CD4-positive, alpha-beta memory T cell (primary cell): ENCODE data around the gene CDK14. TPM values are rescaled to one million over a fixed set of nuclear protein-coding genes. Genes with fewer than 3 reads are reported as not detected.

ENCODE experiments used
- CTCF ChIA-PET: fragments of 350-600 bp; sonication (Branson Sonifier 250); formaldehyde crosslinking; loops from one replicate; lab custom pipeline; 2021; ENCODE audit warnings: inconsistent platforms; ENCODE audit not compliant: partially characterized antibody; lab: Charles Lee
- POLR2A ChIA-PET: fragments of 350-600 bp; sonication (Branson Sonifier 250); formaldehyde crosslinking; loops from one replicate; lab custom pipeline; 2021; ENCODE audit not compliant: partially characterized antibody; lab: Charles Lee
- DNase-seq, 5 donors: peaks; one replicate each; pipeline versions ENCODE4 v3.0.0 to v3.0.0-alpha.2; 2020 to 2022; ENCODE audit warnings: mixed read lengths in 1 of 5
- H3K27ac ChIP-seq: one replicate; pipeline ENCODE4 v1.7.0; 2013; ENCODE audit warnings: low read depth, low read length
- H3K27me3 ChIP-seq: 2 replicates; pipeline ENCODE4 v1.7.0; 2013; ENCODE audit warnings: mild to moderate bottlenecking, low read length, moderate library complexity; ENCODE audit not compliant: insufficient read depth
- H3K36me3 ChIP-seq: 2 replicates; pipeline ENCODE4 v1.7.0; 2013; ENCODE audit warnings: mild to moderate bottlenecking, low read length, moderate library complexity; ENCODE audit not compliant: insufficient read depth
- H3K4me1 ChIP-seq: 2 replicates; pipeline ENCODE4 v1.7.0; 2013; ENCODE audit warnings: mild to moderate bottlenecking, low read length, moderate library complexity; ENCODE audit not compliant: insufficient read depth
- H3K4me3 ChIP-seq, 2 donors: one replicate each; pipeline ENCODE4 v1.7.0; 2013; ENCODE audit warnings: low read length in 2 of 2, mild to moderate bottlenecking in 1 of 2
- H3K9me3 ChIP-seq, 2 donors: one replicate each; pipeline ENCODE4 v1.7.0; 2013; ENCODE audit warnings: low read length in 2 of 2, control low read depth in 1 of 2; ENCODE audit not compliant: control insufficient read depth in 1 of 2
- H3K27ac Mint-ChIP-seq, 7 donors: one replicate each; pipeline ENCODE4 v1.8.0; 2020 to 2021; ENCODE audit warnings: mixed read lengths in 7 of 7, mild to moderate bottlenecking in 6 of 7, inconsistent platforms in 3 of 7, moderate library complexity in 3 of 7
- H3K27me3 Mint-ChIP-seq, 2 donors: one replicate each; pipeline ENCODE4 v1.8.0; 2020 to 2021; ENCODE audit warnings: mixed read lengths in 2 of 2
- H3K36me3 Mint-ChIP-seq, 2 donors: one replicate each; pipeline ENCODE4 v1.8.0; 2020 to 2021; ENCODE audit warnings: mixed read lengths in 2 of 2, inconsistent platforms in 1 of 2, mild to moderate bottlenecking in 1 of 2
- H3K4me1 Mint-ChIP-seq, 4 donors: one replicate each; pipeline ENCODE4 v1.8.0; 2020 to 2021; ENCODE audit warnings: mixed read lengths in 4 of 4, mild to moderate bottlenecking in 1 of 4
- H3K4me3 Mint-ChIP-seq, 8 donors: one replicate each; pipeline ENCODE4 v1.8.0; 2020 to 2021; ENCODE audit warnings: mixed read lengths in 8 of 8, mild to moderate bottlenecking in 7 of 8, moderate library complexity in 6 of 8, inconsistent platforms in 3 of 8
- H3K9me3 Mint-ChIP-seq, 8 donors: one replicate each; pipeline ENCODE4 v1.8.0; 2020 to 2021; ENCODE audit warnings: mixed read lengths in 8 of 8, mild to moderate bottlenecking in 5 of 8, inconsistent platforms in 3 of 8, moderate library complexity in 1 of 8
- intact Hi-C: fragments of 100-400 bp; cut with micrococcal nuclease; formaldehyde crosslinking; loops from one replicate; pipeline ENCODE4 v1.15.1; 2023
- polyA plus RNA-seq, 2 donors: library from polyadenylated mRNA; unstranded; fragments of 300-500 nt; fragmentation: Illumina TruSeq; gene quantifications; one replicate each; pipeline ENCODE4 v1.2.3, GENCODE V29; 2021
- total RNA-seq, 2 experiments: library from RNA; stranded (reverse); gene quantifications; one replicate each; pipeline ENCODE4 v1.2.3, GENCODE V29; 2021

The CDK14 gene
- total and polyA plus RNA-seq, 4 experiments from 2014 or later = 0.47 to 0.81 (median 0.70) TPM; not detected in 1

- H3K9me3 ChIP-seq = no peaks in the 10 kb centered on the region
- Mint-ChIP-seq H3K9me3 (peaks cover 0 to 5% (median 2%) of the 10 kb centered on the region in 8 donors), H3K4me1 (no peaks in the 10 kb centered on the region), H3K4me3 (no peak overlapping the region), H3K27me3 (no peaks in the 10 kb centered on the region), H3K36me3 (no peaks in the 10 kb centered on the region), H3K27ac (no peak overlapping the region)
- CTCF ChIA-PET = no interaction called here
- no peaks in the 10 kb centered on the region for H3K4me1 ChIP-seq
- H3K27ac ChIP-seq = no peak overlapping the region
- DNase-seq = no peak
- intact Hi-C loops = no loop called here
- H3K27me3 ChIP-seq = no peaks in the 10 kb centered on the region
- H3K36me3 ChIP-seq = no peaks in the 10 kb centered on the region
- no peak overlapping the region for H3K4me3 ChIP-seq
- POLR2A ChIA-PET = no interaction called here
These were observed 398.5 kb downstream of the CDK14 start for GRCh38 chr7:90994601-90995000.

DNA sequence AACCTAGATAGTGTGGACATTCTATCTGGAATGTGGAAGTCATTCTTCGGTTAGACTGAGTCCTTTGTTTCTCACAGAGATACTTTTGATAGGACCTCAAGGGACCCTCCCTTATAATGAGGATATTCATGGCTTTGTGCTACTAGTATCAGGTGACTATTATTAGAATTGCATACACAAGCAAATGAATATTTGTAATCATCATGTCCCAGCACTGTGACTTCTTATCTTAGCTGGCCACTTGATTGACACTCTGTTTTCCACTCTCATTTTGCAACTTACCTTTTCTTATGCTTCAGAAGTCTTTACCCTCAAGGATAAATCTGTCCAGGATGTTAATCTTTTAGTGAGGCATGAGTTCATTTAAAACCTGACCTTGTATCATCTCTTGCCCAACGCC lies 399.9 kb downstream of the CDK14 start:
- Histone ChIP-seq H3K27ac (no peak overlapping the region), H3K4me1 (no peaks in the 10 kb centered on the region), H3K36me3 (no peaks in the 10 kb centered on the region), H3K4me3 (no peak overlapping the region), H3K9me3 (no peaks in the 10 kb centered on the region), H3K27me3 (no peaks in the 10 kb centered on the region)
- Mint-ChIP-seq H3K9me3 (peaks cover 0 to 5% (median 1%) of the 10 kb centered on the region in 8 donors), H3K4me3 (no peak overlapping the region), H3K27ac (no peak overlapping the region), H3K36me3 (no peaks in the 10 kb centered on the region), H3K27me3 (no peaks in the 10 kb centered on the region), H3K4me1 (no peaks in the 10 kb centered on the region)
- ChIA-PET CTCF (no interaction called here), POLR2A (no interaction called here)
- no peak for DNase-seq
- intact Hi-C loops = no loop called here

DNA sequence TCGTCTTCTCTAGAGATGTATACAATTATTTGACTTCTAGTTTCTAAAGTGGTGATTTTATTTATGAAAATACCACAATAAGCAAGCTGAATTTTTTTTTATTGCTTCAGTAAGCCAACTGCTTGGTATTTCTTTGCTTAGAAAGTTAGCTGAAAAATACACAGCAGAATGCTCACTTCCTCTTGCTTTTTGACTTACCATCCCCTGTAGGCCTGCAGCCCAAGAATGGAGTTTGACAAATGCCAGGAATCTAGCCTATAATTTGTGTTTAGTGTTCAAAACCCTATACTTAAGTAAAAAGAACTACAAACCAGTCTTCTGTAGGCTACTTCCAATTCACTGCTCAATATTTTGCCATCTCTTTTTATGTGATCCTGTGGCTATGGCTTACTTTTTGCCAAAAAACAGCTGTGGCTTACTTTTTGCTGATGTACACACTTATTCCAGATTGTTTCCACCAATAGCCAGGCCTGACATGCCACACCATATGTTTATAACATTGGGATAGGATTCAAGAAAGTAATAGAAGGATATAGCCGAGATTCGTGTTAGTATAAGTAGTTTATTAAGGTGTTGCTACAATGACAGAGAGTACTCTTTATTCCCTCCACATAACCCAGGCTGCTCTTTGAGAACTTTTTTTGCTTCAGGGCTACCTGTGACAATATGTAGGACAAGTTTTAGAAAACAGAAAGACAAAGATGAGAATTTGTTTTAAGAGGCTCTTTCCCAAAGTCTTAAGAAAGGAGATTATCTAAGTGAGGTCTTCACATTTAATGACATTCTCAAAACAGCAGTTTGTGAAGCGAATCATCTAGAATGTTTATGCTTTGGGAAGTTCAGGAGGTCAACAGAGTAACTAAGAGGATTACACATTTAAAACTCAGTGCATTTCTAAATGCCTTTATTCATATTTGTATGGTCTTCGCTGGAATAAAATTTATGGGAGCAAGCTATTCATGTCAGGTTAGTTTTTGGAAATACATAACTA lies 404.2 kb downstream of the CDK14 start:
- H3K27me3 Mint-ChIP-seq = no peaks in the 10 kb centered on the region
- H3K4me3 Mint-ChIP-seq = no peak overlapping the region
- DNase-seq = no peak
- no peak overlapping the region for H3K27ac ChIP-seq
- no peaks in the 10 kb centered on the region for H3K4me1 Mint-ChIP-seq
- H3K4me3 ChIP-seq = no peak overlapping the region
- no peaks in the 10 kb centered on the region for H3K27me3 ChIP-seq
- CTCF ChIA-PET = no interaction called here
- H3K36me3 Mint-ChIP-seq = no peaks in the 10 kb centered on the region
- no peaks in the 10 kb centered on the region for H3K9me3 ChIP-seq
- POLR2A ChIA-PET = no interaction called here
- no peaks in the 10 kb centered on the region for H3K4me1 ChIP-seq
- H3K36me3 ChIP-seq = no peaks in the 10 kb centered on the region
- intact Hi-C loops = no loop called here
- no peak overlapping the region for H3K27ac Mint-ChIP-seq
- peaks cover 0 to 3% (median 0%) of the 10 kb centered on the region in 8 donors for H3K9me3 Mint-ChIP-seq

DNA sequence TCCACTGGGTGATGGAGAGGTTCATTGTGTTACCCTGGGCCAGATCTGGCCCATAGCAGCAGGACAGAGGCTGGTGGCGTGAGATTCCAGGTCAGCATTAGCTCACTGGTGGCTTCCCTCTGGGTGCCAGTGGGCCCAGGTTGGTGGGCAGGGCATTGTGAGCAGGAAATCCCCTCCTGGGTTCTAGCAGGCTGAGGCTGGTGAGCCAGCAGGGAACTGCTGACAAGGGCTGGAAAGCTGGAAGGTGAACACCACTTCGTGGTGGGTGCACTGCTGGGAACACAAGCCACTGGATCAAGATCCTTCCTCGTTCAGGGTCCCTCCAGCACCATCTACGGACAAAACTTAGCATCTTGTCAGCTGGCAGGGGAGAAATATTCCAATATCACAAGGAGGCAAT lies 408.9 kb downstream of the CDK14 start:
- no peak overlapping the region for H3K4me3 ChIP-seq
- no peaks in the 10 kb centered on the region for H3K27me3 ChIP-seq
- H3K27me3 Mint-ChIP-seq = no peaks in the 10 kb centered on the region
- H3K36me3 Mint-ChIP-seq = no peaks in the 10 kb centered on the region
- peaks cover 0 to 3% (median 0%) of the 10 kb centered on the region in 8 donors for H3K9me3 Mint-ChIP-seq
- H3K36me3 ChIP-seq = no peaks in the 10 kb centered on the region
- no peaks in the 10 kb centered on the region for H3K4me1 Mint-ChIP-seq
- CTCF ChIA-PET = no interaction called here
- H3K27ac ChIP-seq = no peak overlapping the region
- no peak for DNase-seq
- no peak overlapping the region for H3K4me3 Mint-ChIP-seq
- intact Hi-C loops = no loop called here
- no peaks in the 10 kb centered on the region for H3K4me1 ChIP-seq
- POLR2A ChIA-PET = no interaction called here
- H3K9me3 ChIP-seq = peaks cover 0 to 3% of the 10 kb centered on the region in 2 donors
- no peak overlapping the region for H3K27ac Mint-ChIP-seq

GRCh38 chr7:91005841-91006240 lies 409.7 kb downstream of the CDK14 start:
- no peak overlapping the region for H3K4me3 ChIP-seq
- intact Hi-C loops = no loop called here

GRCh38 chr7:91007371-91007770 lies 411.2 kb downstream of the CDK14 start:
- Histone ChIP-seq H3K4me3 (no peak overlapping the region), H3K4me1 (no peaks in the 10 kb centered on the region), H3K27ac (no peak overlapping the region), H3K27me3 (no peaks in the 10 kb centered on the region), H3K36me3 (no peaks in the 10 kb centered on the region), H3K9me3 (peaks cover 0 to 3% of the 10 kb centered on the region in 2 donors)
- Mint-ChIP-seq H3K4me1 (no peaks in the 10 kb centered on the region), H3K9me3 (peaks cover 0 to 3% (median 0%) of the 10 kb centered on the region in 8 donors), H3K27me3 (no peaks in the 10 kb centered on the region), H3K4me3 (no peak overlapping the region), H3K27ac (no peak overlapping the region), H3K36me3 (no peaks in the 10 kb centered on the region)
- DNase-seq = no peak
- intact Hi-C loops = no loop called here
- CTCF ChIA-PET = no interaction called here
- POLR2A ChIA-PET = no interaction called here

More at GRCh38 chr7:91005841-91006240, 409.7 kb downstream of the CDK14 start:
- Histone ChIP-seq H3K9me3 (peaks cover 0 to 3% of the 10 kb centered on the region in 2 donors), H3K36me3 (no peaks in the 10 kb centered on the region), H3K27me3 (no peaks in the 10 kb centered on the region), H3K4me1 (no peaks in the 10 kb centered on the region), H3K27ac (no peak overlapping the region)
- Mint-ChIP-seq H3K4me3 (no peak overlapping the region), H3K4me1 (no peaks in the 10 kb centered on the region), H3K27me3 (no peaks in the 10 kb centered on the region), H3K27ac (no peak overlapping the region), H3K36me3 (no peaks in the 10 kb centered on the region), H3K9me3 (peaks cover 0 to 3% (median 0%) of the 10 kb centered on the region in 8 donors)
- POLR2A ChIA-PET = no interaction called here
- no peak for DNase-seq
- CTCF ChIA-PET = no interaction called here

GRCh38 chr7:91013078-91013477 lies 417.0 kb downstream of the CDK14 start:
- Mint-ChIP-seq H3K9me3 (peaks cover 0 to 4% (median under 1%) of the 10 kb centered on the region in 8 donors), H3K27ac (no peak overlapping the region), H3K36me3 (no peaks in the 10 kb centered on the region), H3K27me3 (peaks cover 0 to under 1% of the 10 kb centered on the region in 2 donors), H3K4me1 (no peaks in the 10 kb centered on the region), H3K4me3 (no peak overlapping the region)
- ChIA-PET CTCF (no interaction called here), POLR2A (no interaction called here)
- DNase-seq = no peak
- peaks cover 0 to 3% of the 10 kb centered on the region in 2 donors for H3K9me3 ChIP-seq
- H3K27ac ChIP-seq = no peak overlapping the region
- no peak overlapping the region for H3K4me3 ChIP-seq
- H3K4me1 ChIP-seq = no peaks in the 10 kb centered on the region
- intact Hi-C loops = no loop called here
- H3K36me3 ChIP-seq = no peaks in the 10 kb centered on the region
- H3K27me3 ChIP-seq = no peaks in the 10 kb centered on the region
